HepG2 (cell line): Measurements from ENCODE around the gene DGCR8. TPM values are rescaled to one million over a fixed set of nuclear protein-coding genes. Genes with fewer than 3 reads are reported as not detected.
"Not testable (repeated sequence)": the region's sequence is repeated elsewhere in the genome, so short reads cannot be mapped to it uniquely, and the experiment has no call there.

Experiments used
- ATAC-seq: fragments of 200-7000 bp; cut with Tn5 transposase; 3 replicates; pipeline ENCODE4 v1.9.1; 2020; ENCODE audit warnings: mild to moderate bottlenecking, moderate library complexity
- BruUV-seq: library from RNA; stranded (reverse); fragments of 400-500 nt; replicated peaks from 2 replicates; lab custom pipeline; 2021; lab: Mats Ljungman, UMichigan
- CTCF ChIA-PET: fragments of 300-600 bp; formaldehyde crosslinking; extraction: SDS; loops from one replicate; lab custom pipeline; 2021; ENCODE audit warnings: low total read pairs, inconsistent platforms, low intra/inter-chr PET ratio; lab: Yijun Ruan, JAX
- POLR2A ChIA-PET: fragments of 350-600 bp; sonication (Branson Sonifier 250); formaldehyde crosslinking; loops from one replicate; lab custom pipeline; 2020; ENCODE audit warnings: antibody characterized with exemption, inconsistent platforms; lab: Yijun Ruan, JAX
- DNase-seq: peaks from one replicate; pipeline ENCODE4 v3.0.0-alpha.2; 2015; ENCODE audit warnings: low spot score
- FAIRE-seq: peaks from 3 replicates; lab custom pipeline; 2011; peaks lifted over from hg19 to GRCh38; lab: Jason Lieb, UNC
- H2AFZ ChIP-seq: one replicate; pipeline ENCODE4 v1.6.1; 2011; ENCODE audit warnings: low read length, inconsistent platforms
- H3K27ac ChIP-seq: fragments of 300-600 bp; 3 replicates; pipeline ENCODE4 v1.8.0; 2011; ENCODE audit warnings: mixed run types, mild to moderate bottlenecking, mixed read lengths, low read length, inconsistent platforms; ENCODE audit not compliant: insufficient read depth; ENCODE audit errors: extremely low read length
- H3K27me3 ChIP-seq, 2 experiments: fragments of 200-600 bp in 1 of 2; 2 replicates in 1 of 2; 3 replicates in 1 of 2; pipeline versions ENCODE4 v1.6.0 to v1.8.0; 2011; ENCODE audit warnings: low read length in 2 of 2, mild to moderate bottlenecking in 2 of 2, moderate library complexity in 2 of 2, inconsistent platforms in 1 of 2; ENCODE audit not compliant: insufficient read depth in 2 of 2, control insufficient read depth in 1 of 2
- H3K36me3 ChIP-seq, 2 experiments: fragments of 200-600 bp in 1 of 2; replicated peaks in 1 of 2; 2 replicates in 1 of 2; 3 replicates in 1 of 2; pipeline versions ENCODE4 v1.5.1 to v1.8.0; 2011; ENCODE audit warnings: low read length in 2 of 2, inconsistent platforms in 1 of 2; ENCODE audit not compliant: insufficient read depth in 2 of 2, control insufficient read depth in 1 of 2
- H3K4me1 ChIP-seq: 2 replicates; pipeline ENCODE4 v1.5.1; 2012; ENCODE audit warnings: low read length, inconsistent platforms; ENCODE audit not compliant: insufficient read depth
- H3K4me2 ChIP-seq: 2 replicates; pipeline ENCODE4 v1.6.0; 2011; ENCODE audit warnings: low read depth, low read length, inconsistent platforms
- H3K4me3 ChIP-seq, 3 experiments: fragments of 200-600 bp in 1 of 3; sonication (generic), shearing (Covaris generic) in 1 of 3; replicated peaks in 1 of 3; 2 replicates each; pipeline ENCODE4 v1.5.1; 2011 to 2016; ENCODE audit warnings: low read length in 3 of 3, inconsistent platforms in 2 of 3, low read depth in 2 of 3, mild to moderate bottlenecking in 2 of 3, control low read depth in 1 of 3, mixed read lengths in 1 of 3; ENCODE audit not compliant: insufficient read depth in 1 of 3
- H3K79me2 ChIP-seq: one replicate; pipeline ENCODE4 v1.6.1; 2011; ENCODE audit warnings: low read length, inconsistent platforms; ENCODE audit not compliant: insufficient read depth
- H3K9ac ChIP-seq: 2 replicates; pipeline ENCODE4 v1.6.0; 2011; ENCODE audit warnings: mild to moderate bottlenecking, low read depth, low read length, inconsistent platforms; ENCODE audit not compliant: insufficient read depth
- H3K9me3 ChIP-seq: 2 replicates; pipeline ENCODE4 v1.5.1; 2012; ENCODE audit warnings: mild to moderate bottlenecking, low read length
- H4K20me1 ChIP-seq: 2 replicates; pipeline ENCODE4 v1.6.0; 2011; ENCODE audit warnings: inconsistent platforms, mild to moderate bottlenecking, low read length, moderate library complexity; ENCODE audit not compliant: insufficient read depth
- FOXK2 ChIP-seq: fragments of 450-650 bp; IDR thresholded peaks from 2 replicates; pipeline ENCODE4 v1.6.1; 2016
- RORA ChIP-seq: sonication (generic); formaldehyde crosslinking; IDR thresholded peaks from 2 replicates; pipeline ENCODE4 v1.5.0; 2020; ENCODE audit warnings: mild to moderate bottlenecking, missing genetic modification reagents, moderate library complexity
- ZNF432 ChIP-seq: sonication (generic); formaldehyde crosslinking; IDR thresholded peaks from 2 replicates; pipeline ENCODE4 v1.5.0; 2020; ENCODE audit warnings: missing genetic modification reagents, mild to moderate bottlenecking, borderline replicate concordance
- WGBS: methylation state at CpG from one replicate; pipeline ENCODE4 v1.1.6; 2017; ENCODE audit warnings: low lambda C conversion rate; 5-methylcytosine and 5-hydroxymethylcytosine counted together
- in situ Hi-C: cut with HindIII; loops from 2 replicates; pipeline ENCODE4 v1.10.0; 2017; ENCODE audit warnings: low pct_unique_long_range_greater_than_20kb; ENCODE audit not compliant: extremely low pct_ligation_motif_present
- intact Hi-C: fragments of 100-400 bp; cut with micrococcal nuclease; formaldehyde crosslinking; loops from one replicate; pipeline ENCODE4 v1.10.0; 2022; ENCODE audit not compliant: unreplicated experiment
- polyA plus RNA-seq, 8 experiments: library from polyadenylated mRNA; depleted of rRNA in 3 of 8; stranded (reverse) in 7 of 8; unstranded in 1 of 8; fragments of >200 nt; fragmentation: Illumina TruSeq in 4 of 8; extraction: Trizol in 4 of 8; gene quantifications; 2 replicates each; pipeline versions ENCODE4 v1.2.1 to v1.2.3, GENCODE V29; 2011 to 2016; ENCODE audit warnings: low read depth in 4 of 8, missing spikeins in 1 of 8, mixed read lengths in 1 of 8; ENCODE audit not compliant: insufficient read depth in 1 of 8
- total RNA-seq, 5 experiments: library from RNA; depleted of rRNA; stranded (reverse); fragments of >200 nt; fragmentation: Illumina TruSeq; extraction: Trizol; gene quantifications; 2 replicates each; pipeline ENCODE4 v1.2.3, GENCODE V29; 2016; ENCODE audit warnings: low read depth in 1 of 5
- TF ChIP-seq, protein P1 (sequence below): sonication (generic); formaldehyde crosslinking; IDR thresholded peaks from 2 replicates; pipeline ENCODE4 v1.5.1; 2020; ENCODE audit warnings: missing genetic modification reagents, mild to moderate bottlenecking, borderline replicate concordance
- TF ChIP-seq, protein P2 (sequence below): IDR thresholded peaks from 2 replicates; pipeline ENCODE4 v1.6.1; 2016; ENCODE audit warnings: mild to moderate bottlenecking

Gene DGCR8
- total and polyA plus RNA-seq, 2 of the 13 experiments (the other 11 are each of a cell fraction or from before 2014, with no cell fraction given) = 10.2 to 23.2 TPM

- TF ChIP-seq ZNF432 (CRISPR knock-in tag) (no peak), RORA (CRISPR knock-in tag) (no peak), FOXK2 (no peak)
- TF ChIP-seq, protein P1, sequence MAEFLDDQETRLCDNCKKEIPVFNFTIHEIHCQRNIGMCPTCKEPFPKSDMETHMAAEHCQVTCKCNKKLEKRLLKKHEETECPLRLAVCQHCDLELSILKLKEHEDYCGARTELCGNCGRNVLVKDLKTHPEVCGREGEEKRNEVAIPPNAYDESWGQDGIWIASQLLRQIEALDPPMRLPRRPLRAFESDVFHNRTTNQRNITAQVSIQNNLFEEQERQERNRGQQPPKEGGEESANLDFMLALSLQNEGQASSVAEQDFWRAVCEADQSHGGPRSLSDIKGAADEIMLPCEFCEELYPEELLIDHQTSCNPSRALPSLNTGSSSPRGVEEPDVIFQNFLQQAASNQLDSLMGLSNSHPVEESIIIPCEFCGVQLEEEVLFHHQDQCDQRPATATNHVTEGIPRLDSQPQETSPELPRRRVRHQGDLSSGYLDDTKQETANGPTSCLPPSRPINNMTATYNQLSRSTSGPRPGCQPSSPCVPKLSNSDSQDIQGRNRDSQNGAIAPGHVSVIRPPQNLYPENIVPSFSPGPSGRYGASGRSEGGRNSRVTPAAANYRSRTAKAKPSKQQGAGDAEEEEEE (CRISPR knock-in tag) = no peak
- TF ChIP-seq, protein P2, sequence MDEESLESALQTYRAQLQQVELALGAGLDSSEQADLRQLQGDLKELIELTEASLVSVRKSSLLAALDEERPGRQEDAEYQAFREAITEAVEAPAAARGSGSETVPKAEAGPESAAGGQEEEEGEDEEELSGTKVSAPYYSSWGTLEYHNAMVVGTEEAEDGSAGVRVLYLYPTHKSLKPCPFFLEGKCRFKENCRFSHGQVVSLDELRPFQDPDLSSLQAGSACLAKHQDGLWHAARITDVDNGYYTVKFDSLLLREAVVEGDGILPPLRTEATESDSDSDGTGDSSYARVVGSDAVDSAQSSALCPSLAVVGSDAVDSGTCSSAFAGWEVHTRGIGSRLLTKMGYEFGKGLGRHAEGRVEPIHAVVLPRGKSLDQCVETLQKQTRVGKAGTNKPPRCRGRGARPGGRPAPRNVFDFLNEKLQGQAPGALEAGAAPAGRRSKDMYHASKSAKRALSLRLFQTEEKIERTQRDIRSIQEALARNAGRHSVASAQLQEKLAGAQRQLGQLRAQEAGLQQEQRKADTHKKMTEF (CRISPR knock-in tag) = no peak
- TF ChIP-seq, all 625 proteins: peak for 0
Measured at GRCh38 chr22:20159076-20159475, 79.0 kb downstream of the DGCR8 start (continued).

- peaks cover 9 to 34% of the 10 kb centered on the region in 2 experiments; a peak in 4 of 5 replicates for H3K27me3 ChIP-seq
- H4K20me1 ChIP-seq, H2AFZ ChIP-seq, POLR2A ChIA-PET, BruUV-seq, H3K9me3 ChIP-seq, H3K4me3 ChIP-seq, H3K9ac ChIP-seq, intact Hi-C loops, H3K4me1 ChIP-seq, DNase-seq, H3K36me3 ChIP-seq, H3K79me2 ChIP-seq, H3K4me2 ChIP-seq, ATAC-seq, H3K27ac ChIP-seq, FAIRE-seq: not testable (repeated sequence)
- WGBS = 7% methylated on average over 2 of the region's 14 CpGs
- CTCF ChIA-PET = interaction anchor here (0.7 to 4.1 kb wide), 2 partner anchors 79 to 126 kb away, joined by 3 to 28 read pairs; no protein-coding TSS in a partner anchor
- in situ Hi-C loops = loop anchor here (5.0 to 25.0 kb wide), 3 partner anchors 75 to 1197 kb away; no protein-coding TSS in a partner anchor
Measured at GRCh38 chr22:20159531-20159930, 79.5 kb downstream of the DGCR8 start.
